ENCODE data around the gene FAM25C.
"Not testable (repeated sequence)": the region's sequence is repeated elsewhere in the genome, so short reads cannot be mapped to it uniquely, and the experiment has no call there.

GRCh38 chr10:47960699-47961098 lies 38.9 kb downstream of the FAM25C start:
- TF ChIP-seq CTCF (IDR thresholded peaks at IDR 0.05); HMGXB4 (CRISPR knock-in tag; IDR thresholded peaks at IDR 0.05); E2F1 (CRISPR knock-in tag; IDR thresholded peaks at IDR 0.05); GABPB1 (CRISPR knock-in tag; IDR thresholded peaks at IDR 0.05): not testable (repeated sequence)

Measured in WTC11 (cell line).